Endodermal cell (in vitro differentiated cells): ENCODE data around the gene TRAPPC13. TPM values are rescaled to one million over a fixed set of nuclear protein-coding genes. Genes with fewer than 3 reads are reported as not detected.
"Not testable (repeated sequence)": the region's sequence is repeated elsewhere in the genome, so short reads cannot be mapped to it uniquely, and the experiment has no call there.

Experiments
- DNase-seq: peaks from one replicate; pipeline ENCODE4 v3.0.0-alpha.2; 2017
- H3K27ac ChIP-seq: 2 replicates; pipeline ENCODE4 v1.5.1; 2013; ENCODE audit warnings: mild to moderate bottlenecking, low read depth, low read length, moderate library complexity
- H3K27me3 ChIP-seq: 2 replicates; pipeline ENCODE4 v1.6.1; 2013; ENCODE audit warnings: mild to moderate bottlenecking, low read length, moderate library complexity; ENCODE audit not compliant: insufficient read depth, control insufficient read depth, poor library complexity, severe bottlenecking
- H3K36me3 ChIP-seq: 2 replicates; pipeline ENCODE4 v1.7.0; 2013; ENCODE audit warnings: mild to moderate bottlenecking, low read length, moderate library complexity; ENCODE audit not compliant: control insufficient read depth, insufficient read depth
- H3K4me1 ChIP-seq: one replicate; pipeline ENCODE4 v1.7.0; 2013; ENCODE audit warnings: low read length; ENCODE audit not compliant: control insufficient read depth, insufficient read depth
- H3K4me3 ChIP-seq: 2 replicates; pipeline ENCODE4 v1.5.1; 2013; ENCODE audit warnings: mild to moderate bottlenecking, low read length, moderate library complexity
- H3K9ac ChIP-seq: 2 replicates; pipeline ENCODE4 v1.6.1; 2013; ENCODE audit warnings: mild to moderate bottlenecking, low read length, moderate library complexity; ENCODE audit not compliant: poor library complexity, severe bottlenecking; ENCODE audit errors: extremely low read depth
- H3K9me3 ChIP-seq: 2 replicates; pipeline ENCODE4 v1.6.1; 2013; ENCODE audit warnings: mild to moderate bottlenecking, low read length, moderate library complexity; ENCODE audit not compliant: control insufficient read depth
- H3K27ac Mint-ChIP-seq: 2 replicates; pipeline ENCODE4 v1.8.0; 2020; ENCODE audit warnings: mixed read lengths
- H3K27me3 Mint-ChIP-seq: 2 replicates; pipeline ENCODE4 v1.8.0; 2021; ENCODE audit warnings: mild to moderate bottlenecking, mixed read lengths; ENCODE audit not compliant: insufficient read depth
- H3K36me3 Mint-ChIP-seq: 2 replicates; pipeline ENCODE4 v1.8.0; 2020; ENCODE audit warnings: low read depth, mixed read lengths
- H3K4me1 Mint-ChIP-seq: 2 replicates; pipeline ENCODE4 v1.8.0; 2020; ENCODE audit warnings: mixed read lengths
- H3K4me3 Mint-ChIP-seq: 2 replicates; pipeline ENCODE4 v1.8.0; 2020; ENCODE audit warnings: mild to moderate bottlenecking, moderate library complexity, mixed read lengths
- H3K9me3 Mint-ChIP-seq: 2 replicates; pipeline ENCODE4 v1.8.0; 2020; ENCODE audit warnings: mild to moderate bottlenecking, mixed read lengths
- CTCF ChIP-seq: fragments of 200-600 bp; sonication (generic); conservative IDR thresholded peaks from 2 replicates; pipeline ENCODE4 v1.5.0; 2021; ENCODE audit warnings: antibody characterized with exemption, mild to moderate bottlenecking
- WGBS, 2 experiments: methylation state at CpG; one replicate each; pipeline versions ENCODE4 v1.1.5 to v1.1.7; 2013; ENCODE audit warnings: missing lambda C conversion rate in 2 of 2, mixed read lengths in 1 of 2; ENCODE audit not compliant: insufficient coverage in 1 of 2, insufficient read length in 1 of 2; 5-methylcytosine and 5-hydroxymethylcytosine counted together
- total RNA-seq, 2 donors: library from RNA; stranded (reverse); fragmentation: NEBNext Ultra II Directional in 1 of 2; extraction: Animal tissue kit (Norgen Biotek cat#: 25700) in 1 of 2; gene quantifications; 2 replicates in 1 of 2; 3 replicates in 1 of 2; pipeline ENCODE4 v1.2.1, GENCODE V29; 2021

TRAPPC13 gene
- total RNA-seq, 2 donors from 2014 or later, result 19.0 to 26.0 TPM

- H3K9me3 Mint-ChIP-seq, result no peaks in the 10 kb centered on the region
- Histone ChIP-seq H3K4me3 (no peak overlapping the region), H3K36me3 (peaks cover 81% of the 10 kb centered on the region), H3K9ac (no peak overlapping the region), H3K27ac (no peak overlapping the region), H3K4me1 (no peaks in the 10 kb centered on the region), H3K9me3 (no peaks in the 10 kb centered on the region), H3K27me3 (no peaks in the 10 kb centered on the region)
- no peak overlapping the region for H3K27ac Mint-ChIP-seq
- H3K27me3 Mint-ChIP-seq, result no peaks in the 10 kb centered on the region
- peaks cover 40% of the 10 kb centered on the region for H3K36me3 Mint-ChIP-seq
- 96% methylated on average over 2 of the region's 2 CpGs; no CpG with 5 or more reads in 1 of the 2 experiments for WGBS, 2 experiments
- no peak overlapping the region for H3K4me3 Mint-ChIP-seq
- no peak for DNase-seq
- no peaks in the 10 kb centered on the region for H3K4me1 Mint-ChIP-seq
- no peak for TF ChIP-seq CTCF
Observed at GRCh38 chr5:65588694-65589093, 36.1 kb upstream of the TRAPPC13 start.

- H3K27ac Mint-ChIP-seq, H3K27ac ChIP-seq, H3K9ac ChIP-seq, H3K27me3 ChIP-seq, H3K4me1 Mint-ChIP-seq, DNase-seq, H3K4me3 Mint-ChIP-seq, H3K4me3 ChIP-seq, H3K4me1 ChIP-seq, H3K27me3 Mint-ChIP-seq: not testable (repeated sequence)
- H3K9me3 ChIP-seq, result peaks cover 47% of the 10 kb centered on the region
- Mint-ChIP-seq H3K9me3 (peaks cover 34% of the 10 kb centered on the region), H3K36me3 (peaks cover 83% of the 10 kb centered on the region)
- 97 to 100% methylated on average over 1 of the region's 1 CpG for WGBS, 2 experiments
- peaks cover 91% of the 10 kb centered on the region for H3K36me3 ChIP-seq
Observed at GRCh38 chr5:65601761-65602160, 23.1 kb upstream of the TRAPPC13 start.

GRCh38 chr5:65611524-65611923 is 13.3 kb upstream of the TRAPPC13 start:
- H3K9me3 ChIP-seq, result no peaks in the 10 kb centered on the region
- WGBS, 2 experiments, result 78 to 92% methylated on average over 2 to 3 of the region's 3 CpGs
- no peak overlapping the region for H3K4me3 Mint-ChIP-seq
- H3K36me3 ChIP-seq, result peaks cover 73% of the 10 kb centered on the region
- H3K27ac Mint-ChIP-seq, result no peak overlapping the region
- no peaks in the 10 kb centered on the region for H3K9me3 Mint-ChIP-seq
- no peak overlapping the region for H3K27ac ChIP-seq
- no peak overlapping the region for H3K9ac ChIP-seq
- no peaks in the 10 kb centered on the region for H3K27me3 ChIP-seq
- TF ChIP-seq CTCF, result no peak
- no peaks in the 10 kb centered on the region for H3K4me1 Mint-ChIP-seq
- peaks cover 37% of the 10 kb centered on the region for H3K36me3 Mint-ChIP-seq
- H3K4me1 ChIP-seq, result no peaks in the 10 kb centered on the region
- no peaks in the 10 kb centered on the region for H3K27me3 Mint-ChIP-seq
- no peak overlapping the region for H3K4me3 ChIP-seq
- no peak for DNase-seq

GRCh38 chr5:65612298-65612907 is 12.4 kb upstream of the TRAPPC13 start:
- H3K27me3 ChIP-seq, result no peaks in the 10 kb centered on the region
- H3K27ac ChIP-seq, result no peak overlapping the region
- no peak for DNase-seq
- H3K36me3 Mint-ChIP-seq, result peaks cover 33% of the 10 kb centered on the region
- H3K4me1 Mint-ChIP-seq, result no peaks in the 10 kb centered on the region
- H3K9me3 Mint-ChIP-seq, result no peaks in the 10 kb centered on the region
- H3K4me3 ChIP-seq, result no peak overlapping the region
- no peak overlapping the region for H3K4me3 Mint-ChIP-seq
- no peak overlapping the region for H3K9ac ChIP-seq
- WGBS, 2 experiments, result 97 to 100% methylated on average over 2 to 4 of the region's 4 CpGs
- H3K27me3 Mint-ChIP-seq, result no peaks in the 10 kb centered on the region
- no peaks in the 10 kb centered on the region for H3K9me3 ChIP-seq
- no peaks in the 10 kb centered on the region for H3K4me1 ChIP-seq
- no peak overlapping the region for H3K27ac Mint-ChIP-seq
- H3K36me3 ChIP-seq, result peaks cover 71% of the 10 kb centered on the region
- no peak for TF ChIP-seq CTCF
